Measurements from ENCODE around the gene CBX6.

DNA sequence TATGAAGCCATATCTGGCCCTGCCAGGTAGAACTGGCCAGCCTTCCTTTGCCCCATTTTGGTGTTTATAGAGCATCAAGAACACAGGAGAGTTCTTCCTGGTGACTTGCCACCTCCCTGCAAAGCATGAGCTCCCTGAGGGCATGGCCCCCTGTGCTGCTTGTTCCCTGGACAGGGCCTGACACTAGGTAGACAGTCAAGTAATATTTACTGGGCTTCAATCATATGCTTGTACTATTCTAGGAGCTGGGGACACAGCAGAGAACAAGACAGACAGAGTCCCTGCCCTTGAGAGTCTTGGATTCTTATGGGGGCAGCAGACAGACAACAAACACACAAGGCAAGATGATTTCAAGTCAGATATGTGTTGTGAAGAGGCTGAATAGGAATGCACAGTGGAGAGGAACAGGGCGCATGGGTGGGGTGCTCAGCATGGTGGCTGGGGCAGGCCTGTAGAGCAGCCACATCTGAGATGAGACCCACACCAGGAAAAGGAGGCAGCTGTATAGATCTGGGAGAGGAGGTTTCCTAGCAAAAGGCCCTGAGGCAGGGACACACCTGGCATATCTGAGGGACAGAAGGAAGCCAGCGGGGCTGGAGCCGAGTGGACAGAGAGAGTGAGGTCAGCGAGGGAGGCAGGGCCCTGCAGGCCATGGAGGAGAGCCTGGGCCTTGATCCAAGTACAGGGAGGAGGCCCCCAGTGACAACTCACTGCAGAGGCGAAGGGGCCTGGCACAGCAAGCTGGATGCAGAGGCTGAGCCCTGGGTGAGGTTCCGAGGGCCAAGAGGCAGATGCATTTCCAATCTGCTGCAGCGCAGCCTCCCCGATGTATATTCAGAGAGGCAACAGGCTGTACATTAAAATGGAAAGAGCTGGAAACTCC, 10.2 kb upstream of the CBX6 start:
- no peak for TF ChIP-seq SIN3A (IDR thresholded peaks at IDR 0.05; ENCODE audit: borderline replicate concordance, insufficient read depth, low read depth, low read length)
- TF ChIP-seq, protein P1, sequence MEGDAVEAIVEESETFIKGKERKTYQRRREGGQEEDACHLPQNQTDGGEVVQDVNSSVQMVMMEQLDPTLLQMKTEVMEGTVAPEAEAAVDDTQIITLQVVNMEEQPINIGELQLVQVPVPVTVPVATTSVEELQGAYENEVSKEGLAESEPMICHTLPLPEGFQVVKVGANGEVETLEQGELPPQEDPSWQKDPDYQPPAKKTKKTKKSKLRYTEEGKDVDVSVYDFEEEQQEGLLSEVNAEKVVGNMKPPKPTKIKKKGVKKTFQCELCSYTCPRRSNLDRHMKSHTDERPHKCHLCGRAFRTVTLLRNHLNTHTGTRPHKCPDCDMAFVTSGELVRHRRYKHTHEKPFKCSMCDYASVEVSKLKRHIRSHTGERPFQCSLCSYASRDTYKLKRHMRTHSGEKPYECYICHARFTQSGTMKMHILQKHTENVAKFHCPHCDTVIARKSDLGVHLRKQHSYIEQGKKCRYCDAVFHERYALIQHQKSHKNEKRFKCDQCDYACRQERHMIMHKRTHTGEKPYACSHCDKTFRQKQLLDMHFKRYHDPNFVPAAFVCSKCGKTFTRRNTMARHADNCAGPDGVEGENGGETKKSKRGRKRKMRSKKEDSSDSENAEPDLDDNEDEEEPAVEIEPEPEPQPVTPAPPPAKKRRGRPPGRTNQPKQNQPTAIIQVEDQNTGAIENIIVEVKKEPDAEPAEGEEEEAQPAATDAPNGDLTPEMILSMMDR (IDR thresholded peaks at IDR 0.05), result no peak
- no peak for TF ChIP-seq REST (IDR thresholded peaks at IDR 0.05; ENCODE audit: insufficient read depth in 1 of 2, low read depth in 2 of 2, low read length in 1 of 2)
